Astrocyte (in vitro differentiated cells and primary cell): ENCODE data around the gene EMC10.

Source experiments
- CTCF ChIP-seq: IDR thresholded peaks from 2 replicates; pipeline ENCODE4 v1.5.1; 2011; ENCODE audit warnings: low read depth, mild to moderate bottlenecking, inconsistent platforms, low read length, moderate library complexity; ENCODE audit not compliant: insufficient read depth
- EZH2 ChIP-seq: IDR thresholded peaks from 2 replicates; pipeline ENCODE4 v1.6.1; 2012; ENCODE audit warnings: mild to moderate bottlenecking, low read length, inconsistent platforms; ENCODE audit not compliant: insufficient read depth

- TF ChIP-seq CTCF (no peak), EZH2 (no peak)
Measured at GRCh38 chr19:50512112-50512998, 36.0 kb downstream of the EMC10 start.
